Activated naive CD8-positive, alpha-beta T cell (primary cell): ENCODE measurements around the gene RAP1A.
"Not testable (repeated sequence)": the region's sequence is repeated elsewhere in the genome, so short reads cannot be mapped to it uniquely, and the experiment has no call there.

ENCODE experiments used
- H3K27ac Mint-ChIP-seq: one replicate; pipeline ENCODE4 v1.8.0; 2021; ENCODE audit warnings: mixed read lengths
- H3K27me3 Mint-ChIP-seq: one replicate; pipeline ENCODE4 v1.8.0; 2021; ENCODE audit warnings: mixed read lengths
- H3K36me3 Mint-ChIP-seq: one replicate; pipeline ENCODE4 v1.8.0; 2021; ENCODE audit warnings: mixed read lengths
- H3K4me1 Mint-ChIP-seq: one replicate; pipeline ENCODE4 v1.8.0; 2021; ENCODE audit warnings: low read depth, mixed read lengths
- H3K4me3 Mint-ChIP-seq: one replicate; pipeline ENCODE4 v1.8.0; 2021; ENCODE audit warnings: mild to moderate bottlenecking, mixed read lengths
- H3K9me3 Mint-ChIP-seq: one replicate; pipeline ENCODE4 v1.8.0; 2021; ENCODE audit warnings: low read depth, mixed read lengths

RAP1A gene

GRCh38 chr1:111631502-111631901 is 11.9 kb downstream of the RAP1A start:
- peaks cover 13% of the 10 kb centered on the region for H3K36me3 Mint-ChIP-seq
- no peaks in the 10 kb centered on the region for H3K9me3 Mint-ChIP-seq
- peaks cover 86% of the 10 kb centered on the region for H3K4me1 Mint-ChIP-seq
- no peaks in the 10 kb centered on the region for H3K27me3 Mint-ChIP-seq
- H3K4me3 Mint-ChIP-seq: peak overlapping the region; percentile 69
- peak overlapping the region; percentile 95 for H3K27ac Mint-ChIP-seq

GRCh38 chr1:111632771-111633170 is 13.2 kb downstream of the RAP1A start:
- peaks cover 86% of the 10 kb centered on the region for H3K4me1 Mint-ChIP-seq
- not testable (repeated sequence) for H3K27me3 Mint-ChIP-seq, H3K9me3 Mint-ChIP-seq
- H3K36me3 Mint-ChIP-seq: peaks cover 13% of the 10 kb centered on the region
- peak overlapping the region; percentile 95 for H3K27ac Mint-ChIP-seq
- peak overlapping the region; percentile 64 for H3K4me3 Mint-ChIP-seq

GRCh38 chr1:111633736-111634247 is 14.2 kb downstream of the RAP1A start:
- peaks cover 85% of the 10 kb centered on the region for H3K4me1 Mint-ChIP-seq
- peaks cover 13% of the 10 kb centered on the region for H3K36me3 Mint-ChIP-seq
- H3K27me3 Mint-ChIP-seq: no peaks in the 10 kb centered on the region
- H3K4me3 Mint-ChIP-seq: no peak overlapping the region
- H3K9me3 Mint-ChIP-seq: no peaks in the 10 kb centered on the region
- H3K27ac Mint-ChIP-seq: peak overlapping the region; percentile 95

GRCh38 chr1:111635324-111636009 is 15.9 kb downstream of the RAP1A start:
- Mint-ChIP-seq H3K4me1 (peaks cover 81% of the 10 kb centered on the region), H3K4me3 (peak overlapping the region; percentile 23), H3K36me3 (peaks cover 10% of the 10 kb centered on the region), H3K9me3 (no peaks in the 10 kb centered on the region), H3K27ac (peak overlapping the region; percentile 64), H3K27me3 (no peaks in the 10 kb centered on the region)

GRCh38 chr1:111638320-111638719 is 18.7 kb downstream of the RAP1A start:
- Mint-ChIP-seq H3K36me3 (peaks cover 8% of the 10 kb centered on the region), H3K27me3 (no peaks in the 10 kb centered on the region), H3K4me1 (peaks cover 69% of the 10 kb centered on the region), H3K27ac (peak overlapping the region; percentile 46), H3K9me3 (peaks cover under 1% of the 10 kb centered on the region), H3K4me3 (peak overlapping the region; percentile 36)

GRCh38 chr1:111639602-111640198 is 20.1 kb downstream of the RAP1A start:
- Mint-ChIP-seq H3K27ac (peak overlapping the region; percentile 50), H3K27me3 (no peaks in the 10 kb centered on the region), H3K4me3 (no peak overlapping the region), H3K4me1 (peaks cover 73% of the 10 kb centered on the region), H3K36me3 (peaks cover 16% of the 10 kb centered on the region), H3K9me3 (peaks cover 3% of the 10 kb centered on the region)

- Mint-ChIP-seq H3K4me1 (peaks cover 78% of the 10 kb centered on the region), H3K27me3 (no peaks in the 10 kb centered on the region), H3K9me3 (peaks cover 3% of the 10 kb centered on the region), H3K36me3 (peaks cover 15% of the 10 kb centered on the region), H3K27ac (peak overlapping the region; percentile 64), H3K4me3 (no peak overlapping the region)
Measured at GRCh38 chr1:111643097-111643496, 23.5 kb downstream of the RAP1A start.

- Mint-ChIP-seq H3K36me3 (peaks cover 15% of the 10 kb centered on the region), H3K27ac (peak overlapping the region; percentile 64), H3K4me1 (peaks cover 78% of the 10 kb centered on the region), H3K9me3 (peaks cover 3% of the 10 kb centered on the region), H3K4me3 (no peak overlapping the region), H3K27me3 (no peaks in the 10 kb centered on the region)
Measured at GRCh38 chr1:111643696-111644095, 24.1 kb downstream of the RAP1A start.

- H3K36me3 Mint-ChIP-seq: peaks cover 15% of the 10 kb centered on the region
- H3K27ac Mint-ChIP-seq: peak overlapping the region; percentile 95
Measured at GRCh38 chr1:111644506-111644905, 24.9 kb downstream of the RAP1A start.

GRCh38 chr1:111647736-111648135 is 28.1 kb downstream of the RAP1A start:
- H3K9me3 Mint-ChIP-seq: peaks cover 3% of the 10 kb centered on the region
- H3K27ac Mint-ChIP-seq: peak overlapping the region; percentile 95
- H3K4me3 Mint-ChIP-seq: peak overlapping the region; percentile 74
- H3K4me1 Mint-ChIP-seq: peaks cover 81% of the 10 kb centered on the region
- H3K27me3 Mint-ChIP-seq: no peaks in the 10 kb centered on the region
- peaks cover 14% of the 10 kb centered on the region for H3K36me3 Mint-ChIP-seq

More at GRCh38 chr1:111644506-111644905, 24.9 kb downstream of the RAP1A start:
- Mint-ChIP-seq H3K27me3 (no peaks in the 10 kb centered on the region), H3K9me3 (peaks cover 3% of the 10 kb centered on the region), H3K4me1 (peaks cover 78% of the 10 kb centered on the region), H3K4me3 (no peak overlapping the region)

- no peaks in the 10 kb centered on the region for H3K9me3 Mint-ChIP-seq
- H3K27ac Mint-ChIP-seq: peak overlapping the region; percentile 74
- H3K27me3 Mint-ChIP-seq: no peaks in the 10 kb centered on the region
- H3K4me3 Mint-ChIP-seq: peak overlapping the region; percentile 44
- peaks cover 84% of the 10 kb centered on the region for H3K4me1 Mint-ChIP-seq
- H3K36me3 Mint-ChIP-seq: peaks cover 13% of the 10 kb centered on the region
Measured at GRCh38 chr1:111648806-111649205, 29.2 kb downstream of the RAP1A start.

GRCh38 chr1:111649227-111649626 is 29.6 kb downstream of the RAP1A start:
- peaks cover 84% of the 10 kb centered on the region for H3K4me1 Mint-ChIP-seq
- peak overlapping the region; percentile 74 for H3K27ac Mint-ChIP-seq
- no peaks in the 10 kb centered on the region for H3K9me3 Mint-ChIP-seq
- H3K27me3 Mint-ChIP-seq: no peaks in the 10 kb centered on the region
- peaks cover 12% of the 10 kb centered on the region for H3K36me3 Mint-ChIP-seq
- H3K4me3 Mint-ChIP-seq: peak overlapping the region; percentile 8

- Mint-ChIP-seq H3K4me3 (no peak overlapping the region), H3K36me3 (peaks cover 8% of the 10 kb centered on the region), H3K27me3 (no peaks in the 10 kb centered on the region), H3K9me3 (no peaks in the 10 kb centered on the region), H3K27ac (peak overlapping the region; percentile 10), H3K4me1 (peaks cover 82% of the 10 kb centered on the region)
Measured at GRCh38 chr1:111649648-111650047, 30.1 kb downstream of the RAP1A start.

GRCh38 chr1:111653709-111654108 is 34.1 kb downstream of the RAP1A start:
- Mint-ChIP-seq H3K4me3 (no peak overlapping the region), H3K4me1 (peaks cover 71% of the 10 kb centered on the region), H3K36me3 (peaks cover 6% of the 10 kb centered on the region), H3K9me3 (no peaks in the 10 kb centered on the region), H3K27ac (peak overlapping the region; percentile 77), H3K27me3 (no peaks in the 10 kb centered on the region)

- Mint-ChIP-seq H3K4me3 (no peak overlapping the region), H3K4me1 (peaks cover 62% of the 10 kb centered on the region), H3K27ac (peak overlapping the region; percentile 76), H3K36me3 (peaks cover 6% of the 10 kb centered on the region), H3K9me3 (no peaks in the 10 kb centered on the region), H3K27me3 (no peaks in the 10 kb centered on the region)
Measured at GRCh38 chr1:111654839-111655238, 35.2 kb downstream of the RAP1A start.
